SK-N-MC (cell line): ENCODE results near the gene PDE4D.

ENCODE experiments used
- DNase-seq: peaks from one replicate; pipeline ENCODE4 v3.0.0-alpha.2; 2011; ENCODE audit warnings: low read depth, low spot score
- H3K27ac ChIP-seq: fragments of 200-600 bp; sonication (generic); 2 replicates; pipeline ENCODE4 v1.5.1; 2016; ENCODE audit warnings: mixed run types
- H3K36me3 ChIP-seq: fragments of 200-600 bp; sonication (generic); 2 replicates; pipeline ENCODE4 v1.6.1; 2017; ENCODE audit warnings: antibody characterized with exemption, low read length, mixed read lengths; ENCODE audit not compliant: insufficient read depth
- H3K4me3 ChIP-seq: fragments of 200-600 bp; sonication (generic); 2 replicates; pipeline ENCODE4 v1.5.1; 2016
- H3K9ac ChIP-seq: fragments of 200-600 bp; sonication (generic); 2 replicates; pipeline ENCODE4 v1.8.0; 2017; ENCODE audit warnings: mixed run types, mixed read lengths; ENCODE audit not compliant: insufficient read length
- H3K9me3 ChIP-seq: fragments of 200-600 bp; sonication (generic); 2 replicates; pipeline ENCODE4 v1.6.1; 2017; ENCODE audit warnings: low read depth, mild to moderate bottlenecking, antibody characterized with exemption, low read length, moderate library complexity, mixed read lengths
- EZH2 ChIP-seq: fragments of 200-600 bp; sonication (generic); IDR thresholded peaks from one replicate; pipeline ENCODE4 v1.6.1; 2017; ENCODE audit warnings: antibody characterized with exemption
- FOXP2 ChIP-seq: optimal IDR thresholded peaks from 2 replicates; pipeline ENCODE3; 2011; ENCODE audit warnings: mild to moderate bottlenecking, moderate library complexity; ENCODE audit not compliant: insufficient read depth; ENCODE audit errors: extremely low read length, control extremely low read depth
- POLR2AphosphoS5 ChIP-seq: IDR thresholded peaks from 2 replicates; pipeline ENCODE4 v1.6.1; 2012; ENCODE audit warnings: mild to moderate bottlenecking, low read depth, low read length, borderline replicate concordance

Gene PDE4D

GRCh38 chr5:59040024-59040803 is 853.3 kb downstream of the PDE4D start:
- no peak for DNase-seq
- H3K9me3 ChIP-seq = no peaks in the 10 kb centered on the region
- peak overlapping the region; percentile 75 for H3K27ac ChIP-seq
- no peaks in the 10 kb centered on the region for H3K36me3 ChIP-seq
- peak overlapping the region; percentile 91 for H3K4me3 ChIP-seq
- H3K9ac ChIP-seq = peak overlapping the region; percentile 65
- TF ChIP-seq EZH2 (no peak), POLR2AphosphoS5 (no peak), FOXP2 (no peak)

GRCh38 chr5:59039296-59040023 is 854.1 kb downstream of the PDE4D start:
- H3K9me3 ChIP-seq = no peaks in the 10 kb centered on the region
- H3K27ac ChIP-seq = peak overlapping the region; percentile 75
- peak; percentile 71; the same call in 1 of the 2 replicates for TF ChIP-seq POLR2AphosphoS5
- no peak for TF ChIP-seq EZH2
- peak; percentile 78 for TF ChIP-seq FOXP2
- no peaks in the 10 kb centered on the region for H3K36me3 ChIP-seq
- no peak for DNase-seq
- peak overlapping the region; percentile 65 for H3K9ac ChIP-seq
- H3K4me3 ChIP-seq = peak overlapping the region; percentile 91

- Histone ChIP-seq H3K4me3 (peak overlapping the region; percentile 91), H3K27ac (peak overlapping the region; percentile 75), H3K9ac (peak overlapping the region; percentile 65), H3K9me3 (no peaks in the 10 kb centered on the region), H3K36me3 (no peaks in the 10 kb centered on the region)
- no peak for DNase-seq
- TF ChIP-seq EZH2 (no peak), FOXP2 (no peak), POLR2AphosphoS5 (no peak)
These were observed 854.7 kb downstream of the PDE4D start for GRCh38 chr5:59038798-59039295.

- peak overlapping the region; percentile 65 for H3K9ac ChIP-seq
- peak overlapping the region; percentile 91 for H3K4me3 ChIP-seq
- no peak for DNase-seq
- H3K27ac ChIP-seq = no peak overlapping the region
- no peaks in the 10 kb centered on the region for H3K9me3 ChIP-seq
- TF ChIP-seq POLR2AphosphoS5 = no peak
- TF ChIP-seq FOXP2 = peak; percentile 25
- no peak for TF ChIP-seq EZH2
- no peaks in the 10 kb centered on the region for H3K36me3 ChIP-seq
These were observed 855.4 kb downstream of the PDE4D start for GRCh38 chr5:59037941-59038797.

GRCh38 chr5:59037453-59037852 is 856.1 kb downstream of the PDE4D start:
- Histone ChIP-seq H3K9ac (peak overlapping the region; percentile 65), H3K36me3 (no peaks in the 10 kb centered on the region), H3K4me3 (peak overlapping the region; percentile 91), H3K27ac (no peak overlapping the region), H3K9me3 (no peaks in the 10 kb centered on the region)
- no peak for DNase-seq
- TF ChIP-seq POLR2AphosphoS5 (no peak), FOXP2 (no peak), EZH2 (no peak)

GRCh38 chr5:59037041-59037440 is 856.5 kb downstream of the PDE4D start:
- no peak for DNase-seq
- Histone ChIP-seq H3K4me3 (peak overlapping the region; percentile 91), H3K9ac (peak overlapping the region; percentile 65), H3K9me3 (no peaks in the 10 kb centered on the region), H3K27ac (peak overlapping the region; percentile 94), H3K36me3 (no peaks in the 10 kb centered on the region)
- no peak for TF ChIP-seq POLR2AphosphoS5
- no peak for TF ChIP-seq EZH2
- TF ChIP-seq FOXP2 = no peak

GRCh38 chr5:59036274-59036961 is 857.1 kb downstream of the PDE4D start:
- no peak for TF ChIP-seq POLR2AphosphoS5
- no peak for TF ChIP-seq EZH2
- Histone ChIP-seq H3K9me3 (no peaks in the 10 kb centered on the region), H3K4me3 (peak overlapping the region; percentile 91), H3K27ac (peak overlapping the region; percentile 94), H3K9ac (peak overlapping the region; percentile 65), H3K36me3 (no peaks in the 10 kb centered on the region)
- no peak for DNase-seq

GRCh38 chr5:59035681-59036080 is 857.8 kb downstream of the PDE4D start:
- Histone ChIP-seq H3K4me3 (peak overlapping the region; percentile 91), H3K9me3 (no peaks in the 10 kb centered on the region), H3K9ac (peak overlapping the region; percentile 65), H3K27ac (peak overlapping the region; percentile 94), H3K36me3 (peaks cover 4% of the 10 kb centered on the region)
- no peak for TF ChIP-seq FOXP2
- TF ChIP-seq POLR2AphosphoS5 = no peak
- no peak for TF ChIP-seq EZH2
- no peak for DNase-seq
